GM12878 (cell line): ENCODE data around the gene SMARCB1. TPM values are rescaled to one million over a fixed set of nuclear protein-coding genes. Genes with fewer than 3 reads are reported as not detected.
A peak's percentile ranks its signal among the peaks of the same experiment; 100 is the strongest.

Experiments
- BHLHE40 ChIP-seq, 2 experiments: fragments of 450-650 bp in 1 of 2; IDR thresholded peaks; 2 replicates each; pipeline ENCODE4 v1.6.1; 2011 to 2017; ENCODE audit warnings: low read depth in 2 of 2, borderline replicate concordance in 1 of 2, improper control_type of control experiment in 1 of 2, low read length in 1 of 2, mild to moderate bottlenecking in 1 of 2
- CBX3 ChIP-seq: fragments of 200-600 bp; sonication (generic); IDR thresholded peaks from 2 replicates; pipeline ENCODE4 v1.6.1; 2016; ENCODE audit warnings: low read depth, borderline replicate concordance
- CREB1 ChIP-seq: IDR thresholded peaks from 2 replicates; pipeline ENCODE4 v1.6.1; 2012; ENCODE audit warnings: low read depth, mild to moderate bottlenecking, inconsistent platforms
- CREM ChIP-seq: IDR thresholded peaks from 2 replicates; pipeline ENCODE4 v1.6.1; 2014; ENCODE audit warnings: antibody characterized with exemption, low read depth
- DPF2 ChIP-seq: fragments of 450-650 bp; IDR thresholded peaks from 2 replicates; pipeline ENCODE4 v1.6.1; 2017; ENCODE audit warnings: mild to moderate bottlenecking
- E2F4 ChIP-seq: IDR thresholded peaks from 2 replicates; pipeline ENCODE4 v1.6.1; 2012; ENCODE audit warnings: low read depth, low read length, improper control_type of control experiment
- EGR1 ChIP-seq, 2 experiments: IDR thresholded peaks; 1 replicate in 1 of 2; 2 replicates in 1 of 2; pipeline ENCODE4 v1.6.1; 2011 to 2012; ENCODE audit warnings: low read depth in 2 of 2, low read length in 2 of 2, borderline replicate concordance in 1 of 2, mild to moderate bottlenecking in 1 of 2, moderate library complexity in 1 of 2
- ELK1 ChIP-seq: IDR thresholded peaks from 2 replicates; pipeline ENCODE4 v1.6.1; 2012; ENCODE audit warnings: low read depth, low read length, improper control_type of control experiment
- GABPA ChIP-seq: IDR thresholded peaks from 2 replicates; pipeline ENCODE4 v1.6.1; 2014; ENCODE audit warnings: antibody characterized with exemption, low read depth, mild to moderate bottlenecking, inconsistent platforms
- GATAD2B ChIP-seq: fragments of 450-650 bp; conservative IDR thresholded peaks from 2 replicates; pipeline ENCODE4 v1.6.1; 2017; ENCODE audit warnings: low read depth, mild to moderate bottlenecking, moderate library complexity
- JUND ChIP-seq: IDR thresholded peaks from 2 replicates; pipeline ENCODE4 v1.6.1; 2012; ENCODE audit warnings: low read depth, mild to moderate bottlenecking, low read length, improper control_type of control experiment, moderate library complexity
- KDM1A ChIP-seq: fragments of 200-600 bp; sonication (generic); IDR thresholded peaks from 2 replicates; pipeline ENCODE4 v1.6.1; 2016; ENCODE audit warnings: borderline replicate concordance
- MTA3 ChIP-seq: IDR thresholded peaks from 2 replicates; pipeline ENCODE4 v1.6.1; 2012; ENCODE audit warnings: low read length, inconsistent platforms, borderline replicate concordance
- MYC ChIP-seq: IDR thresholded peaks from 2 replicates; pipeline ENCODE4 v1.6.1; 2011; ENCODE audit warnings: mild to moderate bottlenecking, low read length, moderate library complexity, inconsistent platforms; ENCODE audit not compliant: insufficient read depth, insufficient replicate concordance, insufficient read length, severe bottlenecking
- NKRF ChIP-seq: fragments of 450-650 bp; conservative IDR thresholded peaks from 2 replicates; pipeline ENCODE4 v1.6.1; 2017; ENCODE audit warnings: mild to moderate bottlenecking, moderate library complexity
- NR2C1 ChIP-seq: fragments of 450-650 bp; IDR thresholded peaks from 2 replicates; pipeline ENCODE4 v1.6.1; 2017; ENCODE audit warnings: antibody characterized with exemption, mild to moderate bottlenecking, moderate library complexity
- PAX5 ChIP-seq: IDR thresholded peaks from 2 replicates; pipeline ENCODE4 v1.6.1; 2011; ENCODE audit warnings: low read depth, low read length, borderline replicate concordance
- POLR2A ChIP-seq: IDR thresholded peaks from 2 replicates; pipeline ENCODE4 v1.6.1; 2011; ENCODE audit warnings: low read depth, mild to moderate bottlenecking, low read length
- SIN3A ChIP-seq: IDR thresholded peaks from 2 replicates; pipeline ENCODE4 v1.6.1; 2012; ENCODE audit warnings: low read depth, low read length, improper control_type of control experiment
- SMARCA5 ChIP-seq: fragments of 450-650 bp; IDR thresholded peaks from 2 replicates; pipeline ENCODE4 v1.6.1; 2017; ENCODE audit warnings: mild to moderate bottlenecking
- STAT3 ChIP-seq: IDR thresholded peaks from 2 replicates; pipeline ENCODE4 v1.6.1; 2011; ENCODE audit warnings: low read depth, low read length, improper control_type of control experiment
- TCF12 ChIP-seq: IDR thresholded peaks from 2 replicates; pipeline ENCODE4 v1.6.1; 2011; ENCODE audit warnings: low read depth, mild to moderate bottlenecking, low read length
- TCF3 ChIP-seq: IDR thresholded peaks from 2 replicates; pipeline ENCODE4 v1.6.1; 2012; ENCODE audit warnings: low read depth, mild to moderate bottlenecking, low read length, borderline replicate concordance; ENCODE audit not compliant: insufficient read depth
- ZNF622 ChIP-seq: fragments of 450-650 bp; IDR thresholded peaks from 2 replicates; pipeline ENCODE4 v1.6.1; 2017; ENCODE audit warnings: mild to moderate bottlenecking, inconsistent platforms
- ZSCAN29 ChIP-seq: fragments of 450-650 bp; IDR thresholded peaks from 2 replicates; pipeline ENCODE4 v1.6.1; 2017; ENCODE audit warnings: mild to moderate bottlenecking, moderate library complexity
- polyA plus RNA-seq, 11 experiments: library from polyadenylated mRNA; depleted of rRNA in 4 of 11; unstranded in 6 of 11; stranded (reverse) in 5 of 11; fragments of >200 nt; fragmentation: Nextera tagmentation in 4 of 11; fragmentation: Illumina TruSeq in 1 of 11; extraction: Ambion mirVana in 4 of 11; extraction: Trizol in 1 of 11; gene quantifications; 1 replicate in 1 of 11; 2 replicates in 10 of 11; pipeline versions ENCODE4 v1.2.1 to v1.2.3, GENCODE V29; 2011 to 2016; ENCODE audit warnings: inconsistent platforms in 2 of 11, missing spikeins in 2 of 11, low read depth in 1 of 11
- total RNA-seq, 4 experiments: library from RNA; depleted of rRNA in 3 of 4; stranded (reverse); fragments of >200 nt in 3 of 4; fragmentation: Illumina TruSeq in 1 of 4; extraction: Trizol in 1 of 4; gene quantifications; 2 replicates each; pipeline versions ENCODE4 v1.2.1 to v1.2.3, GENCODE V29; 2013 to 2021

The SMARCB1 gene
- total and polyA plus RNA-seq, 10 of the 15 experiments (the other 5 are each of a cell fraction or from before 2014, with no cell fraction given): 9.1 to 215 (median 183) TPM

GRCh38 chr22:23750714-23751440 lies 35.9 kb upstream of the SMARCB1 start, which contains the start of gene ZNF70 (continued):
- TF ChIP-seq ELK1 (peak; percentile 66), BHLHE40 (IDR thresholded peaks at IDR 0.05; ENCODE audit: borderline replicate concordance in 1 of 2, low read depth in 2 of 2, low read length in 1 of 2) (peak; percentile 26 to 75; a peak in 3 of 4 replicates), SIN3A (no peak), POLR2A (peak; percentile 80; the same call in 1 of the 2 replicates), CREM (0 out of 2 replicates have a peak, but pooled peaks have one; percentile 29), GABPA (peak; percentile 54; the same call in 1 of the 2 replicates), ZSCAN29 (no peak), KDM1A (no peak), CREB1 (peak; percentile 78), E2F4 (0 out of 2 replicates have a peak, but pooled peaks have one; percentile 11), MYC (no peak), ZNF622 (no peak), CBX3 (no peak), SMARCA5 (0 out of 2 replicates have a peak, but pooled peaks have one; percentile 10), STAT3 (no peak), TCF12 (peak; percentile 62; the same call in 1 of the 2 replicates), JUND (no peak), MTA3 (no peak), EGR1 (IDR thresholded peaks at IDR 0.05; ENCODE audit: borderline replicate concordance in 1 of 2, low read depth in 2 of 2, low read length in 2 of 2) (peak in 1 of 2 experiments; percentile 83; a peak in 2 of 3 replicates), TCF3 (peak; percentile 56; the same call in 1 of the 2 replicates), NKRF (peak; percentile 54), GATAD2B (peak; percentile 73), DPF2 (0 out of 2 replicates have a peak, but pooled peaks have one; percentile 46), PAX5 (peak; percentile 6; the same call in 1 of the 2 replicates), NR2C1 (peak; percentile 40; the same call in 1 of the 2 replicates)
